GM12891 (cell line): ENCODE results near the gene TKTL1.

ENCODE experiments used
- DNase-seq: peaks from one replicate; pipeline ENCODE4 v3.0.0; 2011; ENCODE audit warnings: low spot score; ENCODE audit not compliant: insufficient read length
- FAIRE-seq: peaks from 2 replicates; lab custom pipeline; 2011; peaks lifted over from hg19 to GRCh38; lab: Jason Lieb, UNC
- PAX5 ChIP-seq: IDR thresholded peaks from 2 replicates; pipeline ENCODE4 v1.6.1; 2011; ENCODE audit warnings: low read length, moderate library complexity, mild to moderate bottlenecking; ENCODE audit not compliant: insufficient read depth, severe bottlenecking
- POLR2A ChIP-seq: IDR thresholded peaks from 2 replicates; pipeline ENCODE4 v1.6.1; 2011; ENCODE audit warnings: low read depth, low read length, control low read depth
- POLR2AphosphoS5 ChIP-seq: IDR thresholded peaks from 2 replicates; pipeline ENCODE4 v1.6.1; 2011; ENCODE audit warnings: low read depth, low read length, control low read depth
- POU2F2 ChIP-seq: IDR thresholded peaks from 2 replicates; pipeline ENCODE4 v1.6.1; 2011; ENCODE audit warnings: low read depth, mild to moderate bottlenecking, control low read depth, low read length, moderate library complexity
- SPI1 ChIP-seq: IDR thresholded peaks from 2 replicates; pipeline ENCODE4 v1.6.1; 2011; ENCODE audit warnings: low read depth, low read length, control low read depth
- TAF1 ChIP-seq: IDR thresholded peaks from 2 replicates; pipeline ENCODE4 v1.6.1; 2011; ENCODE audit warnings: low read depth, low read length, control low read depth

Gene TKTL1

DNA sequence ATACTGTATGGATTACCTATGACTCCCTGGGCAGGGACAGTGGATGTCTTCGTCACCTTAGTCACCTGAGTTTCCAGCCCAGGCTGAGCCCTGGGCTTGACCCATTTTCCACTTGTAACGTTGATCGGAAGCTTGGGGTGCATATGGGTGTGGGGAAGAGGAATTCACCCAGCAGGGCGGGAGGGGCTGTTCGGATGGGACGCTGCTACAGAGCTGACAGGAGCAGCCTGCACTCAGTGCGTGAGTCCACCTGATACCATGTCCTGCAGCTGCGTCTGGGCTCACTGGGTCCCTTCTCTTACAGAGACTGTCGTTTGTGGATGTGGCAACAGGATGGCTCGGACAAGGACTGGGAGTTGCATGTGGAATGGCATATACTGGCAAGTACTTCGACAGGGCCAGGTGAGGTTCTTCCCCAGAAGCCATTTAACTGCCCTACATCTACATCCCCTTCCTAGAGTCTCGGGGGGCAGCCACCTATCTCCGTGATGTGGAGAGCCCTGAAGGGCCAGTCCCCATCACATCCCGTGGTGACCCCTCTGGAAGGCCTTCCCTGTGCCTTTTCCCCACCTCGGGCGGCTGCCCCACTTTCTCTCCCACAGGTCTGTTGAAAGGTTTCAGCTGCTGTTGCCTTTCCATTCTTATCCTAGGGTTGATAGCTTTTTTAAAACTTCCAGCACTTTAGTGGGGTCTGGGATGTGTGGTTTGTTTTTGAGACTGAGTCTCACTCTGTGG is 13.6 kb downstream of the TKTL1 start:
- FAIRE-seq: no peak

DNA sequence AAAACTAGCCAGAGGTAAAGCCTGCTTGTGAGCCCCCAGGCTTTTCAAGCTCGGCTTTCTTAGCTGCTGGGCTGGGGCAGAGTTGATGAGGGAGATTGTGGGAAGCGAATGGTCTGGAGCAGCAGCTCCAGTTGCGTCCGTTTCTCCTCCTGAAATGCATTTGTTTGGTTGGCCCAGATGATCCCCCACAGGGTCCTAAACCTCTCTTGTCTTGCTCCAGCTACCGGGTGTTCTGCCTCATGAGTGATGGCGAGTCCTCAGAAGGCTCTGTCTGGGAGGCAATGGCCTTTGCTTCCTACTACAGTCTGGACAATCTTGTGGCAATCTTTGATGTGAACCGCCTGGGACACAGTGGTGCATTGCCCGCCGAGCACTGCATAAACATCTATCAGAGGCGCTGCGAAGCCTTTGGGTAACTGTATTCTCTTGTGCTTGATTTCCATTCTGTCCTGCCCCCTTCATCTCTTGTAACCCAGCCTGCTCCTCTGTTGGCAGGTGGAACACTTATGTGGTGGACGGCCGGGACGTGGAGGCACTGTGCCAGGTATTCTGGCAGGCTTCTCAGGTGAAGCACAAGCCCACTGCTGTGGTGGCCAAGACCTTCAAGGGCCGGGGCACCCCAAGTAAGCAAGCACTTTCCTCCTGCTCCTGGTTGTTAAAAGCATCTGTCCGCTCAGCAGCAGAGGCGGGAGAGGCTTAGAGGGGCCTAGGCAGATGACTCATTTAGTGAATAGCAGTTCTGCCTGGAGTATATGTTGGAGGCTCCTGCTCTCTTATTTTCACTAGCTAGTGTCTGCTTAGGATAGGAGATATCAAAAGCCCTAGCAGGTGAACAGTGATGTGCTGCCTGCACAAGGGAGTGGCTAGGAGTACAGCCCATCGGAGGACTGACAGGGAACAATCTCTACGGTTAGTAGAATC is 15.3 kb downstream of the TKTL1 start:
- FAIRE-seq (peak; percentile 81), DNase-seq (no peak)
- TF ChIP-seq PAX5: no peak
- TF ChIP-seq POU2F2: no peak
- TF ChIP-seq SPI1: no peak
- no peak for TF ChIP-seq TAF1
- no peak for TF ChIP-seq POLR2AphosphoS5
- TF ChIP-seq POLR2A: no peak

More for the DNA sequence above, 13.6 kb downstream of the TKTL1 start:
- DNase-seq: no peak
- no peak for TF ChIP-seq POLR2AphosphoS5
- TF ChIP-seq POLR2A: no peak
- TF ChIP-seq SPI1: no peak
- no peak for TF ChIP-seq POU2F2
- TF ChIP-seq TAF1: no peak
- TF ChIP-seq PAX5: no peak

DNA sequence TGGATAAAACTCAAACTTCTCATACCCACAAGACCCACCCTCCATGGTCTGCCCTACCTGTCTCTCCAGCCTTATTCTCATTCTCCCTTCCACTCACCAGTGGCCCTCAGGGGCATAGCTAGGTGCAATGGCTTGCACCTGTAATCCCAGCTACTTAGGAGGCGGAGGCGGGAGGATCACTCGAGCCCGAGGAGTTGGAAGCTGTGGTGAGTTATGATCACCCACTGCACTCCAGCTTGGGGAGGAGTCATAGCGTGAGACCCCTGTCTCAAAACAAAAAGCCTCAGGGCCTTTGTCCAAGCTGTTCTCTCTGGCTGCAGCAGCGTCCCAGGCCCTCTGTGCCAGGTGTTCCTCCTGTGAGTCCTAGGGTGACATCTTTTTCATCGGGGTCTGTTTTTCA is 16.5 kb downstream of the TKTL1 start:
- no peak for TF ChIP-seq SPI1
- TF ChIP-seq TAF1: no peak
- TF ChIP-seq POLR2A: no peak
- FAIRE-seq: no peak
- DNase-seq: no peak

DNA sequence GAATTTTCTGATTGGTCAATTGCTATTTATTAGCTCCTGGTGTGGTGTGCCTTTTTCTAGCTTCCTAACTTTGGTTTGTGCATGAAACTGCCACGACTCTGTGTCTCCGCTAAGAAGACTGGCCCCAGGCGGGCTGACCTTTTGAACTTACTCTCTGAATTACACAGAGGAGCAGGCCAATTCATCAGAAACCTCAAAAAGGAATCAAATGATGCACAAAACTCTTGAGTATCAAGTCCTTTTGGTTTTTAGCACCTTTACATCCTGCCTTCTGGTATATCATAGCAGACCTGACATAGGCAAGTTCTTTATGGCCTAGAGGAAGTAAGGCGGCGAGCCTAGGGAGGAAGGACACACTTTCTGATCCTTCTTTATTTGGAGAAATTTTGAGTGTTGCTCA is 17.6 kb downstream of the TKTL1 start:
- DNase-seq (no peak), FAIRE-seq (no peak)
- TF ChIP-seq TAF1 (no peak), POLR2A (no peak), PAX5 (no peak), POLR2AphosphoS5 (no peak), POU2F2 (no peak)

DNA sequence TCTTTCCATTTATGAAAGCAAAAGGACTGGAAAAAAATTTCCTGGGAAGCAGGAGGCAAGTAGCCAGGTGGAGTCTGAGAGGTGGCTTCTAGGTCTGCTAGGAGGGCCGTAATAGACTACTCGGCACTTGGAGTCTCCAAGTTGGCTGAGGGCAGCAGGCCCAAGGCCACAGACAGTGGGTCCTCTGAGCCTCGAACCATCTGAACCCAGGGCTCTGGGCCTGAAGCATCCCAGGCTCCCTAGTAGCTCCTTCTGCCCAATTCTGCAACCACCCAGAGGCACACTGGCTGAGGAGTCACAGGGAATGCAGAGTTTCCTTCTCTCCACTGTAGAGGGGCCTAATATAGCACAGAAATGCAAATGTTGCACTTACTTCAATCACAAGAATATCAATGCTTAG is 19.8 kb downstream of the TKTL1 start:
- FAIRE-seq (no peak), DNase-seq (no peak)
- no peak for TF ChIP-seq PAX5
- no peak for TF ChIP-seq POLR2A
- TF ChIP-seq POU2F2: no peak
- TF ChIP-seq SPI1: no peak
- no peak for TF ChIP-seq POLR2AphosphoS5
- no peak for TF ChIP-seq TAF1

DNA sequence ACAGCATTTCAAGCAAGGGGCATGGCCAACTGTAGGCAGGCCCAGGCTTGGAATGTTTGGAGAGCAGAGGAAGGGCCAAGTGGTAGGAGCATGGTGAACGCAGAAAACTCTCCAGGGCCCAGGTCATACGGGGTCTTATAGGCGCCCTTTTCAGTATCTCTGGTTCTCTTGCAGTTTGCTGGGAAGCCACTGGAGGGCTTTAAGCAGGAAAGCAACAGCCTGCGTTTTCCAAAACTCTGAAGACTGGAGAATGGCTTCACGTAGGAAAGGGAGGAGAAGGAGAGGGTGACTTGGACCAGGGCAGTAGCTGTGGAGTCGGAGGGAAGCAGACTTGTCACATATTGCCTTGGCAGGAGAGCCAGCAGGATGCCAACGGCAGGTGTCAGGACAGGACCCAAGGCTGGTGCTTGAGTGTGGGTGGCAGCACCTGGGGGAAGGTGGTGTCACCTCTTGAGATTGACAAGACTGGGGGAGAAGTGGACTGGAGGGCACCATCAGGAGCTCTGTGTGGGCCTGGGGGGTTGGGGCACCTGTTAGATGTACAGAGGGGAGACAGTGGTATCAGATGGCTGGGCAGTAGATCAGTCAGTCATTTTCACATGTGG is 21.9 kb downstream of the TKTL1 start:
- FAIRE-seq (no peak), DNase-seq (no peak)
- TF ChIP-seq TAF1 (no peak), SPI1 (no peak), POU2F2 (no peak)

DNA sequence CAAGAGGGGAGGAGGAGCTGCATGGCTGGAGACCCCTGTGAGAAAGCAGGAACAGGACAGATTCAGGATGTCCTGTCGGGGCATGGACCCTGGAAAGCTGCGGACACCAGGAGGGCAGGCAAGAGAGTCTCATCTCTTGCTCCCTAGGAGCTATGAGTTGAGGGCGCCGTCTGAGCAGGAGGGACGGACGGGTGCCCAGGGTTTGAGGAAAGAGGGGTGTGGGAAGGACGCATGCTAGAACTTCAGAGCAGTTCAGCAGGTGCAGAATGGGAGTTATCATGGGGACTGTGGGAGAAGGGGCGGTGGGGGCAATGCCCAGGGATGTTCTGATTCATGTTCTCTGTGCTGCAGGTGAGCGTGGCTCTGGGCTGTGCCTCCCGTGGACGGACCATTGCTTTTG is 24.8 kb downstream of the TKTL1 start:
- TF ChIP-seq PAX5: no peak
- TF ChIP-seq TAF1: no peak
- TF ChIP-seq POLR2AphosphoS5: no peak
- no peak for TF ChIP-seq POLR2A
- TF ChIP-seq POU2F2: no peak
- TF ChIP-seq SPI1: no peak
- FAIRE-seq (no peak), DNase-seq (no peak)

DNA sequence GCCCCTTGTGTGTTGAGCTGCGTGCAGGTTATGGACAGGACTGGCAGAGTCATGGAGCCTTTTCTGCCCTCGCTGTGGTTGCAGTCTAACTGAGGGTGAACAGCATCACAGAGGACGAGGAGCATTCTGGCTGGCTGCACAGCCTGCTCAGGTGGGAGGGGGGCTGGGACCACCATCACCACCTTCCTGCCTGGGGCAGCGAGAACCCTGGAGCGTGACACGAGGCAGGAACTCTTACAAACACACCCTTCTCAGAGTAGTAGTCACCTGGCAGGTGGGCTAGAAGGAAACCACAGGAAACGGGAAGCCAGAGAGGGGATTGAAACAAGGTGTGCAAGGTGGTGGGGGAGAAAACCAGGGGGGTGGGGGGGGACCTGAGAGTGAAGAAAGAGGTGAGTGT is 25.6 kb downstream of the TKTL1 start:
- FAIRE-seq (peak; percentile 82), DNase-seq (no peak)
- TF ChIP-seq POU2F2 (no peak), SPI1 (peak; percentile 17; the same call in 1 of the 2 replicates)

DNA sequence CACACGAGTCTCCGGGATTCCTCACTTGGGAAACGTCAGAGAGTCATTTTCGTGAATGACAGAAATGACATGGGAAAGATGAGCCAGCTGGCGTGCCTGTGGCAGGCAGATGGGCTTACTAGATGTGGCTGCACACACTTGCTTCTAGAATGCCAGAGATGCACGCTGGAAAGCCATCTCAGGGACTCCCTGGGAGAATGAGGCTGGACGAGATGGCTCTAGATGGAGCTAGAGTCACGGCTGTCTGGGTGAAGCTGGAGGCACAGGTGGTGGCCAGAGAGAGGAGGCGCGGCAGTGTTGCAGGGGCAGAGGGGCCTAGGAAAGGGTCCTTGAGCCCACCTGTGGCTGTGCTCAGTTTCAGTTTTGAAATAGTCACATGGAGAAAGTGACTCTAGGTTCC is 26.0 kb downstream of the TKTL1 start:
- FAIRE-seq: peak; percentile 92
- TF ChIP-seq PAX5: no peak
- no peak for TF ChIP-seq POLR2A
- TF ChIP-seq POLR2AphosphoS5: no peak
- no peak for TF ChIP-seq POU2F2
- DNase-seq: no peak

DNA sequence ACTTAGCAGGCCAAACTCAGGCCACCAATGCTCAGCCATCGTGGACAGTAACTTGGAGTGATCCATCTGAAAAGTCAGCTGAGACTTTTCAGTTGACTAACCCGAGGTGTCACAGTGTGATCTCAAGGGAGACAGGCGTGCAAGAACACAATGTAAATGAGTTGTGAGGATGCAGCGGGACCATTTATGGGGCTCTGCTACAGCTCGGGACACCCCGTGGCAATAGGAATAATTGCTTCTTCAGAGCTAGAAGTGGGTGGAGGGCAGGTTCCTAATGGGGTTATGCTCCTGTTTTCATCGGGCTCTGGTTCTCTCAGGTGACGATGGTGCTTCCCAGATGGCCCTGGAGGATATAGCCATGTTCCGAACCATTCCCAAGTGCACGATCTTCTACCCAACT is 27.3 kb downstream of the TKTL1 start:
- FAIRE-seq (peak; percentile 77), DNase-seq (no peak)
- TF ChIP-seq TAF1: no peak
- TF ChIP-seq SPI1: no peak
- no peak for TF ChIP-seq POU2F2
- TF ChIP-seq PAX5: no peak
- no peak for TF ChIP-seq POLR2AphosphoS5
- no peak for TF ChIP-seq POLR2A
